ENCODE results near the gene NOTO.

DNA sequence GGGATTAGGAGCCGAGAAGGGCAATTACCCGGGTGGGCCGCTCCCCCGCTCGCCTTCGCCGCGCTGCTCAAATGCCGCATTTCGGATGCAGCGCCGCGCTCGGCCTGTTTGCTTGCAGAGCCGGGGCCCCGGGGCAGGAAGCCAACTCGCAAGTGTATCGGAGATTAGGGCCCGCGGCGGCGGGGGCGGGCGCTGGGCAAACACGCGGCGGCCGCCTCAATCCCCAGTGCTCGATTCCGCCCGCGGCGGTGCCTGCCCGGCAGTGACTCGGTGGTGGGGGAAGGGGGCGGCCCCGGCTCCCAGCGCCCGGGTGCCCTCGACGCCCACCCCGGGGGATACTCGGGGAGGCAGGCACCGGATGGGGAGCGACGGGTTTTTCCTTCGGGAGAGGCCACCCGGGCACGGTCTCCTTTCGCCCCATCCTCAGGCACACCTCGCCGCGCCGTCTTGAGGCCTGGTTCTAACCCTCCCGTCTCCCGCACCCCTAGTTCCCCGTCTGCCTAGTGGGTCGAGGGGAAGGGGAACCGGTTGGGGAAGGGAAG, 26.6 kb upstream of the NOTO start:
- TF ChIP-seq, protein P1, sequence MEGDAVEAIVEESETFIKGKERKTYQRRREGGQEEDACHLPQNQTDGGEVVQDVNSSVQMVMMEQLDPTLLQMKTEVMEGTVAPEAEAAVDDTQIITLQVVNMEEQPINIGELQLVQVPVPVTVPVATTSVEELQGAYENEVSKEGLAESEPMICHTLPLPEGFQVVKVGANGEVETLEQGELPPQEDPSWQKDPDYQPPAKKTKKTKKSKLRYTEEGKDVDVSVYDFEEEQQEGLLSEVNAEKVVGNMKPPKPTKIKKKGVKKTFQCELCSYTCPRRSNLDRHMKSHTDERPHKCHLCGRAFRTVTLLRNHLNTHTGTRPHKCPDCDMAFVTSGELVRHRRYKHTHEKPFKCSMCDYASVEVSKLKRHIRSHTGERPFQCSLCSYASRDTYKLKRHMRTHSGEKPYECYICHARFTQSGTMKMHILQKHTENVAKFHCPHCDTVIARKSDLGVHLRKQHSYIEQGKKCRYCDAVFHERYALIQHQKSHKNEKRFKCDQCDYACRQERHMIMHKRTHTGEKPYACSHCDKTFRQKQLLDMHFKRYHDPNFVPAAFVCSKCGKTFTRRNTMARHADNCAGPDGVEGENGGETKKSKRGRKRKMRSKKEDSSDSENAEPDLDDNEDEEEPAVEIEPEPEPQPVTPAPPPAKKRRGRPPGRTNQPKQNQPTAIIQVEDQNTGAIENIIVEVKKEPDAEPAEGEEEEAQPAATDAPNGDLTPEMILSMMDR (IDR thresholded peaks at IDR 0.05; ENCODE audit: extremely low read depth in 1 of 2, insufficient read depth in 1 of 2, low read depth in 1 of 2, low read length in 2 of 2): no peak
- TF ChIP-seq POLR2A (IDR thresholded peaks at IDR 0.05; ENCODE audit: low read depth, low read length): no peak
- peak; percentile 51 for TF ChIP-seq POLR2AphosphoS5 (IDR thresholded peaks at IDR 0.05; ENCODE audit: insufficient read depth, low read depth, low read length)
- no peak for TF ChIP-seq EZH2 (IDR thresholded peaks at IDR 0.05; ENCODE audit: borderline replicate concordance, low read depth, low read length, severe bottlenecking)

Measured in endothelial cell of umbilical vein (primary cell).